ENCODE measurements around the gene CEP135. TPM values are rescaled to one million over a fixed set of nuclear protein-coding genes. Genes with fewer than 3 reads are reported as not detected.
A peak's percentile ranks its signal among the peaks of the same experiment; 100 is the strongest.

CEP135 gene
- total RNA-seq, 1 donor from 2014 or later = 15.5 TPM

- no peaks in the 10 kb centered on the region for H3K36me3 Mint-ChIP-seq
- TF ChIP-seq CTCF (IDR thresholded peaks at IDR 0.05; ENCODE audit: unreplicated experiment) = no peak
- no peaks in the 10 kb centered on the region for H3K9me3 Mint-ChIP-seq
- H3K4me1 Mint-ChIP-seq = peaks cover 33% of the 10 kb centered on the region
- H3K4me3 Mint-ChIP-seq = no peak overlapping the region
- no peak overlapping the region for H3K27ac Mint-ChIP-seq
- H3K27me3 Mint-ChIP-seq (ENCODE audit: low read depth) = no peaks in the 10 kb centered on the region
- DNase-seq (ENCODE audit: low spot score in 2 of 2, unreplicated experiment in 2 of 2) = no peak
These were observed 102.9 kb downstream of the CEP135 start for GRCh38 chr4:56051710-56052075.

- Mint-ChIP-seq H3K36me3 (peaks cover 3% of the 10 kb centered on the region), H3K4me1 (peaks cover 37% of the 10 kb centered on the region), H3K27ac (no peak overlapping the region), H3K4me3 (no peak overlapping the region), H3K9me3 (no peaks in the 10 kb centered on the region), H3K27me3 (ENCODE audit: low read depth) (no peaks in the 10 kb centered on the region)
- no peak for DNase-seq (ENCODE audit: low spot score in 2 of 2, unreplicated experiment in 2 of 2)
- TF ChIP-seq CTCF (IDR thresholded peaks at IDR 0.05; ENCODE audit: unreplicated experiment) = no peak
These were observed 103.7 kb downstream of the CEP135 start for GRCh38 chr4:56052481-56052880.

GRCh38 chr4:56052966-56053365, 104.2 kb downstream of the CEP135 start:
- no peak for DNase-seq (ENCODE audit: low spot score in 2 of 2, unreplicated experiment in 2 of 2)
- no peak for TF ChIP-seq CTCF (IDR thresholded peaks at IDR 0.05; ENCODE audit: unreplicated experiment)
- peaks cover 37% of the 10 kb centered on the region for H3K4me1 Mint-ChIP-seq
- H3K27ac Mint-ChIP-seq = no peak overlapping the region
- H3K36me3 Mint-ChIP-seq = peaks cover 3% of the 10 kb centered on the region
- no peaks in the 10 kb centered on the region for H3K9me3 Mint-ChIP-seq
- H3K27me3 Mint-ChIP-seq (ENCODE audit: low read depth) = no peaks in the 10 kb centered on the region
- no peak overlapping the region for H3K4me3 Mint-ChIP-seq

GRCh38 chr4:56055027-56055977, 106.6 kb downstream of the CEP135 start:
- no peak for DNase-seq (ENCODE audit: low spot score in 2 of 2, unreplicated experiment in 2 of 2)
- no peak for TF ChIP-seq CTCF (IDR thresholded peaks at IDR 0.05; ENCODE audit: unreplicated experiment)
- Mint-ChIP-seq H3K4me1 (peaks cover 32% of the 10 kb centered on the region), H3K27me3 (ENCODE audit: low read depth) (no peaks in the 10 kb centered on the region), H3K27ac (peak overlapping the region; percentile 93), H3K4me3 (peak overlapping the region; percentile 11), H3K9me3 (no peaks in the 10 kb centered on the region), H3K36me3 (peaks cover 6% of the 10 kb centered on the region)

- peak overlapping the region; percentile 55 for H3K27ac Mint-ChIP-seq
- DNase-seq (ENCODE audit: low spot score in 2 of 2, unreplicated experiment in 2 of 2) = no peak
- TF ChIP-seq CTCF (IDR thresholded peaks at IDR 0.05; ENCODE audit: unreplicated experiment) = no peak
- no peaks in the 10 kb centered on the region for H3K9me3 Mint-ChIP-seq
- no peaks in the 10 kb centered on the region for H3K27me3 Mint-ChIP-seq (ENCODE audit: low read depth)
- no peak overlapping the region for H3K4me3 Mint-ChIP-seq
- peaks cover 13% of the 10 kb centered on the region for H3K36me3 Mint-ChIP-seq
- peaks cover 26% of the 10 kb centered on the region for H3K4me1 Mint-ChIP-seq
These were observed 107.2 kb downstream of the CEP135 start for GRCh38 chr4:56055991-56056390.

Data from mesothelial cell of epicardium (in vitro differentiated cells).